AG09319 (cell line): ENCODE measurements around the gene ALOX12B.
"Not testable (repeated sequence)": the region's sequence is repeated elsewhere in the genome, so short reads cannot be mapped to it uniquely, and the experiment has no call there.

Experiments
- DNase-seq: peaks from one replicate; pipeline ENCODE4 v3.0.0-alpha.2; 2010; ENCODE audit warnings: low read depth; ENCODE audit errors: extremely low read depth
- CTCF ChIP-seq: IDR thresholded peaks from 2 replicates; pipeline ENCODE4 v1.5.1; 2011; ENCODE audit warnings: low read depth, mild to moderate bottlenecking, inconsistent platforms, low read length, moderate library complexity

The ALOX12B gene

GRCh38 chr17:8032442-8032841 is 55.1 kb downstream of the ALOX12B start:
- DNase-seq: no peak
- TF ChIP-seq CTCF: no peak

- no peak for DNase-seq
These were observed 55.6 kb downstream of the ALOX12B start for GRCh38 chr17:8031950-8032349.

GRCh38 chr17:8031261-8031661 is 56.3 kb downstream of the ALOX12B start:
- no peak for TF ChIP-seq CTCF
- DNase-seq: no peak

More at GRCh38 chr17:8031950-8032349, 55.6 kb downstream of the ALOX12B start:
- no peak for TF ChIP-seq CTCF

GRCh38 chr17:8029121-8029520 is 58.4 kb downstream of the ALOX12B start:
- TF ChIP-seq CTCF: no peak
- no peak for DNase-seq

- TF ChIP-seq CTCF: no peak
- DNase-seq: no peak
These were observed 62.2 kb downstream of the ALOX12B start for GRCh38 chr17:8025176-8025911.

- DNase-seq: not testable (repeated sequence)
These were observed 63.4 kb downstream of the ALOX12B start for GRCh38 chr17:8024161-8024560.
